ENCODE results near the gene MAN1A1.
A peak's percentile ranks its signal among the peaks of the same experiment; 100 is the strongest.
"Not testable (repeated sequence)": the region's sequence is repeated elsewhere in the genome, so short reads cannot be mapped to it uniquely, and the experiment has no call there.

MAN1A1 gene

GRCh38 chr6:119163006-119163405, 186.6 kb downstream of the MAN1A1 start:
- DNase-seq, result no peak

GRCh38 chr6:119162134-119162775, 187.3 kb downstream of the MAN1A1 start:
- DNase-seq, result no peak

GRCh38 chr6:119161438-119161837, 188.1 kb downstream of the MAN1A1 start:
- DNase-seq, result peak; percentile 44

- no peak for DNase-seq
These were observed 188.7 kb downstream of the MAN1A1 start for GRCh38 chr6:119160911-119161310.

- DNase-seq, result no peak
These were observed 191.3 kb downstream of the MAN1A1 start for GRCh38 chr6:119158057-119158848.

- DNase-seq, result no peak
These were observed 192.1 kb downstream of the MAN1A1 start for GRCh38 chr6:119157506-119157815.

GRCh38 chr6:119156757-119157505, 192.6 kb downstream of the MAN1A1 start:
- DNase-seq, result no peak

GRCh38 chr6:119156082-119156481, 193.5 kb downstream of the MAN1A1 start:
- DNase-seq, result not testable (repeated sequence)

GRCh38 chr6:119152187-119152586, 197.4 kb downstream of the MAN1A1 start:
- DNase-seq, result no peak

- no peak for DNase-seq
These were observed 200.6 kb downstream of the MAN1A1 start for GRCh38 chr6:119148825-119149525.

GRCh38 chr6:119148098-119148824, 201.3 kb downstream of the MAN1A1 start:
- DNase-seq, result peak; percentile 34

GRCh38 chr6:119147101-119148053, 202.2 kb downstream of the MAN1A1 start:
- no peak for DNase-seq

- DNase-seq, result no peak
These were observed 204.4 kb downstream of the MAN1A1 start for GRCh38 chr6:119145111-119145510.

- no peak for DNase-seq
These were observed 206.9 kb downstream of the MAN1A1 start for GRCh38 chr6:119142637-119143036.

- DNase-seq, result no peak
These were observed 207.5 kb downstream of the MAN1A1 start for GRCh38 chr6:119142041-119142440.

- no peak for DNase-seq
These were observed 209.1 kb downstream of the MAN1A1 start for GRCh38 chr6:119140196-119141140.

- DNase-seq, result no peak
These were observed 210.5 kb downstream of the MAN1A1 start for GRCh38 chr6:119138906-119139541.

GRCh38 chr6:119137194-119138072, 212.1 kb downstream of the MAN1A1 start:
- DNase-seq, result no peak

GRCh38 chr6:119134752-119135151, 214.8 kb downstream of the MAN1A1 start:
- no peak for DNase-seq

Measured in DMS 273 treated with DMSO at 0.1 percent for 48 hours (cell line).